Neuronal stem cell (in vitro differentiated cells): ENCODE measurements around the gene KRT73.

Experiments used
- DNase-seq: peaks from one replicate; pipeline ENCODE4 v3.0.0-alpha.2; 2013; ENCODE audit warnings: low spot score
- H2AFZ ChIP-seq: one replicate; pipeline ENCODE4 v1.6.1; 2013; ENCODE audit warnings: mild to moderate bottlenecking, low read length, inconsistent platforms
- H2AK5ac ChIP-seq: 2 replicates; pipeline ENCODE4 v1.6.1; 2013; ENCODE audit warnings: low read depth, mild to moderate bottlenecking, inconsistent platforms, low read length, moderate library complexity, mixed read lengths
- H2BK120ac ChIP-seq: 2 replicates; pipeline ENCODE4 v1.6.1; 2013; ENCODE audit warnings: low read depth, mild to moderate bottlenecking, inconsistent platforms, low read length, moderate library complexity, mixed read lengths
- H2BK12ac ChIP-seq: one replicate; pipeline ENCODE4 v1.6.1; 2013; ENCODE audit warnings: low read length, inconsistent platforms
- H2BK15ac ChIP-seq: 2 replicates; pipeline ENCODE4 v1.6.1; 2013; ENCODE audit warnings: mild to moderate bottlenecking, low read length, inconsistent platforms, mixed read lengths
- H2BK5ac ChIP-seq: one replicate; pipeline ENCODE4 v1.6.1; 2013; ENCODE audit warnings: inconsistent platforms, mild to moderate bottlenecking, low read length, moderate library complexity
- H3K14ac ChIP-seq: one replicate; pipeline ENCODE4 v1.6.1; 2013; ENCODE audit warnings: low read length, inconsistent platforms
- H3K18ac ChIP-seq: 2 replicates; pipeline ENCODE4 v1.6.1; 2013; ENCODE audit warnings: low read length, inconsistent platforms
- H3K23ac ChIP-seq: 2 replicates; pipeline ENCODE4 v1.6.1; 2013; ENCODE audit warnings: low read depth, mild to moderate bottlenecking, mixed read lengths, low read length, inconsistent platforms; ENCODE audit not compliant: poor library complexity
- H3K27ac ChIP-seq: replicated peaks from 3 replicates; pipeline ENCODE4 v1.5.1; 2013; ENCODE audit warnings: low read length, inconsistent platforms
- H3K27me3 ChIP-seq, 3 experiments: 2 replicates each; pipeline ENCODE4 v1.6.1; 2013; ENCODE audit warnings: low read length in 3 of 3, mild to moderate bottlenecking in 2 of 3, inconsistent platforms in 1 of 3, low read depth in 1 of 3, mixed read lengths in 1 of 3, moderate library complexity in 1 of 3; ENCODE audit not compliant: control insufficient read depth in 3 of 3, insufficient read depth in 3 of 3
- H3K36me3 ChIP-seq, 2 donors: replicated peaks in 1 of 2; 2 replicates each; pipeline ENCODE4 v1.6.1; 2013; ENCODE audit warnings: low read length in 2 of 2; ENCODE audit not compliant: control insufficient read depth in 2 of 2, insufficient read depth in 2 of 2
- H3K4ac ChIP-seq: 2 replicates; pipeline ENCODE4 v1.6.1; 2013; ENCODE audit warnings: inconsistent platforms, mild to moderate bottlenecking, low read length, moderate library complexity
- H3K4me1 ChIP-seq, 2 donors: 1 replicate in 1 of 2; 2 replicates in 1 of 2; pipeline ENCODE4 v1.6.1; 2013; ENCODE audit warnings: low read length in 2 of 2, low read depth in 1 of 2; ENCODE audit not compliant: control insufficient read depth in 2 of 2, insufficient read depth in 1 of 2
- H3K4me2 ChIP-seq: one replicate; pipeline ENCODE4 v1.6.1; 2013; ENCODE audit warnings: mild to moderate bottlenecking, low read length, inconsistent platforms; ENCODE audit not compliant: insufficient read depth, poor library complexity, severe bottlenecking
- H3K4me3 ChIP-seq, 2 donors: 2 replicates each; pipeline ENCODE4 v1.5.1; 2013; ENCODE audit warnings: low read length in 2 of 2, mild to moderate bottlenecking in 2 of 2, inconsistent platforms in 1 of 2, moderate library complexity in 1 of 2
- H3K79me1 ChIP-seq: one replicate; pipeline ENCODE4 v1.6.1; 2013; ENCODE audit warnings: low read depth, mild to moderate bottlenecking, inconsistent platforms, low read length, moderate library complexity
- H3K9ac ChIP-seq: one replicate; pipeline ENCODE4 v1.6.1; 2013; ENCODE audit warnings: mild to moderate bottlenecking, low read depth, low read length, inconsistent platforms; ENCODE audit not compliant: poor library complexity
- H3K9me3 ChIP-seq, 2 donors: replicated peaks in 1 of 2; 2 replicates each; pipeline versions ENCODE3 to v1.6.1; 2013; ENCODE audit warnings: low read length in 2 of 2, mild to moderate bottlenecking in 2 of 2, inconsistent platforms in 1 of 2, low read depth in 1 of 2, mixed read lengths in 1 of 2, moderate library complexity in 1 of 2; ENCODE audit not compliant: control insufficient read depth in 2 of 2, insufficient read depth in 1 of 2
- H4K8ac ChIP-seq: one replicate; pipeline ENCODE4 v1.6.1; 2013; ENCODE audit warnings: low read depth, mild to moderate bottlenecking, inconsistent platforms, low read length, moderate library complexity
- H4K91ac ChIP-seq: one replicate; pipeline ENCODE4 v1.6.1; 2013; ENCODE audit warnings: low read length, low read depth, mild to moderate bottlenecking, inconsistent platforms; ENCODE audit not compliant: poor library complexity
- WGBS, 2 donors: extraction: QIAGEN DNeasy Blood & Tissue Kit; methylation state at CpG; one replicate each; pipeline ENCODE4 v1.1.7; 2013; ENCODE audit warnings: missing lambda C conversion rate in 2 of 2, mixed read lengths in 1 of 2; ENCODE audit not compliant: insufficient read length in 2 of 2, insufficient replicate concordance in 1 of 2; ENCODE audit errors: extremely low coverage in 2 of 2; 5-methylcytosine and 5-hydroxymethylcytosine counted together

The KRT73 gene

DNA sequence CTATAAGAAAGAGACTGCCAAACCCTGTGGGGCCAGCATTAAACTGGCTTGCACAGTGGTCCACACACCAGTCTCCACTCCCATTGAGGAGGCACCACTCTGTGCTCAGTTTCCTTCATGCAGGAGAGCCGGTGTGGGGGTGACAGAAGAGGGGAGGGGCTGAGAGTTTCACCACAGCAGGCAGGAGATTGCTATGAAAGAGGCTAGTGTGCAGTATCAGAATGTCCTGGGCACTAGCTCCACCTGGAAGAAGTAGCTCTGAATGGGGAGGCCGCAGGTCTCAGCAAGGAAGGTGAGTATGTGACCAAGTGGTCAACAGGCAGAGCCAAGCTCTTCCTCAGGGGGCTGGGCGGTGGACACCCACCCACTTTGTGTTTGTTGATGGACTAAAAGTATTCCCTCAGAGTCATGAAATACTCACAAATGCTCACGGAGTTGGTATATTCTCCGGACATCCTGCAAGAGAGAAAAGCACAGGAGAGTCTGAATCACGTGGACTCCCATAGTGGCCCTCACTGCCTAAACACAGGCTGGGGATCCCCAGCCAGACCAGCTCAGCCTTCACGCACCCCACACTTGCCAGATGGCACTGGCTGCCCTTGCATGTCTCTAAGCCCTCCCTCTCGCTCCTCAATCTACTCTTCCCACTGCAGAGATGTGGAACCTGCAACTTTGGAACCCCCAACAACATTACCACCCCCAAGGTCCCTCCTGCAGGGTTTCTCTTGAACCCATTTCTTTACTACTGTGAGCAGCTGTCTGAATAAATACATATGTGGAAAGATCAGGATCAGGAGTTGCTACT is 9.3 kb downstream of the KRT73 start:
- Histone ChIP-seq H3K23ac (no peak overlapping the region), H3K9ac (no peak overlapping the region), H3K79me1 (no peaks in the 10 kb centered on the region), H2BK12ac (no peak overlapping the region), H3K9me3 (no peaks in the 10 kb centered on the region), H2BK15ac (no peak overlapping the region), H3K18ac (no peak overlapping the region), H2BK5ac (no peak overlapping the region), H2BK120ac (no peak overlapping the region), H3K4me2 (no peak overlapping the region), H2AFZ (no peak overlapping the region), H3K4me1 (no peaks in the 10 kb centered on the region), H4K91ac (no peak overlapping the region), H4K8ac (no peak overlapping the region), H3K36me3 (no peaks in the 10 kb centered on the region), H3K4me3 (no peak overlapping the region), H3K4ac (no peak overlapping the region), H3K27me3 (peaks cover 0 to 7% (median 0%) of the 10 kb centered on the region in 3 experiments), H2AK5ac (no peak overlapping the region), H3K27ac (no peak overlapping the region), H3K14ac (no peak overlapping the region)
- DNase-seq: no peak
- WGBS, 2 donors: no CpG with 5 or more reads among the region's 8 CpGs

DNA sequence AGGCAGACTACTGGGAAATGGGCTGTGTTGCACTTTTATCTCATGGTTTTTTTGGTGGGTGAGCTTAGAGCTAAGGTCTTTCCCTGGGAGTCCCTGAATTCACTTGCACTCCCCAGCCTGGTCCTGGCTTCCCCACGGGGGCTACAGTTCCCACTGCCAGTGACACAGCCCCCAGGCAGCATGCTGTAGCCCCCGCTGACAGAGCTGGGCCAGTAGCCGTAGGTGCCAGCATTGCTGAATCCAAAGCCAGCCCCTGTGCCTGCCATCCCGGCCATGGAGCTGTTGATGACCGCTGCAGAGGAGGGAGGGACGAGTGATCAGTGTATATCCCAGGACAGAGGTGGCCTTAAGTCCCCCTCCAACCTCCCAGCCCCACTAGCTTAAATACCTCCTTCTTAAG is 10.2 kb downstream of the KRT73 start:
- Histone ChIP-seq H3K9me3 (no peaks in the 10 kb centered on the region), H3K79me1 (no peaks in the 10 kb centered on the region), H4K8ac (no peak overlapping the region), H3K14ac (no peak overlapping the region), H2BK15ac (no peak overlapping the region), H3K27ac (no peak overlapping the region), H2BK12ac (peak overlapping the region; percentile 44), H4K91ac (no peak overlapping the region), H3K9ac (no peak overlapping the region), H2BK120ac (no peak overlapping the region), H3K23ac (no peak overlapping the region), H3K4ac (no peak overlapping the region), H2AK5ac (no peak overlapping the region), H3K18ac (no peak overlapping the region), H3K4me2 (no peak overlapping the region), H3K4me1 (no peaks in the 10 kb centered on the region), H2BK5ac (no peak overlapping the region), H2AFZ (no peak overlapping the region), H3K36me3 (no peaks in the 10 kb centered on the region), H3K27me3 (peaks cover 0 to 5% (median 0%) of the 10 kb centered on the region in 3 experiments), H3K4me3 (no peak overlapping the region)
- WGBS, 2 donors: no CpG with 5 or more reads among the region's 6 CpGs
- no peak for DNase-seq

DNA sequence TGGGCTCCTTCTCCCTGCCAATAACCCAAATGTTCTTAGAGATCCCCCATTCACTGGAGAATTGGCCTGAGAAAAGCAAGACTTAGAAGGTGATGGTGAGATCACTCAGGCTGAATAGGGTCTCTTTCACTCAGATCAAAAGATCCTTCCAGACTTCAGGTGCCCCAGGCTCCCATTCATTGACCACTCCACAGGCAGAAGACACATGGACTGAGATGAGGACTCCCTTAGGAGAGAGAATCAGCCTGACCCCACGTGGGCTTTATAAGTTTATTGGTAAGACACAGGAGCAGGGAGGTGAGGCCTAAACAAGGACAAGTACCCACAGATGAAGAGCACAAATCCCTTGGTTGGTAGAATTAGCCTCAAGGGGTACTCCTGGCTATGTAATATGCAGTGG is 11.0 kb downstream of the KRT73 start:
- H3K79me1 ChIP-seq: no peaks in the 10 kb centered on the region
- H2AK5ac ChIP-seq: no peak overlapping the region
- H3K36me3 ChIP-seq: no peaks in the 10 kb centered on the region
- H3K4me2 ChIP-seq: no peak overlapping the region
- no peak overlapping the region for H3K27ac ChIP-seq
- H3K18ac ChIP-seq: no peak overlapping the region
- no peak overlapping the region for H3K14ac ChIP-seq
- H3K9me3 ChIP-seq: no peaks in the 10 kb centered on the region
- no peak overlapping the region for H4K8ac ChIP-seq
- H3K27me3 ChIP-seq: peaks cover 0 to 5% (median 0%) of the 10 kb centered on the region in 3 experiments
- no peak overlapping the region for H4K91ac ChIP-seq
- H3K23ac ChIP-seq: no peak overlapping the region
- no peak overlapping the region for H3K4ac ChIP-seq
- H2BK120ac ChIP-seq: no peak overlapping the region
- H2BK5ac ChIP-seq: no peak overlapping the region
- H3K4me1 ChIP-seq: no peaks in the 10 kb centered on the region
- no peak overlapping the region for H2BK15ac ChIP-seq
- no peak for DNase-seq
- WGBS, 2 donors: no CpG with 5 or more reads among the region's 1 CpG
- H2AFZ ChIP-seq: no peak overlapping the region
- no peak overlapping the region for H3K9ac ChIP-seq
- H3K4me3 ChIP-seq: no peak overlapping the region
- H2BK12ac ChIP-seq: no peak overlapping the region

DNA sequence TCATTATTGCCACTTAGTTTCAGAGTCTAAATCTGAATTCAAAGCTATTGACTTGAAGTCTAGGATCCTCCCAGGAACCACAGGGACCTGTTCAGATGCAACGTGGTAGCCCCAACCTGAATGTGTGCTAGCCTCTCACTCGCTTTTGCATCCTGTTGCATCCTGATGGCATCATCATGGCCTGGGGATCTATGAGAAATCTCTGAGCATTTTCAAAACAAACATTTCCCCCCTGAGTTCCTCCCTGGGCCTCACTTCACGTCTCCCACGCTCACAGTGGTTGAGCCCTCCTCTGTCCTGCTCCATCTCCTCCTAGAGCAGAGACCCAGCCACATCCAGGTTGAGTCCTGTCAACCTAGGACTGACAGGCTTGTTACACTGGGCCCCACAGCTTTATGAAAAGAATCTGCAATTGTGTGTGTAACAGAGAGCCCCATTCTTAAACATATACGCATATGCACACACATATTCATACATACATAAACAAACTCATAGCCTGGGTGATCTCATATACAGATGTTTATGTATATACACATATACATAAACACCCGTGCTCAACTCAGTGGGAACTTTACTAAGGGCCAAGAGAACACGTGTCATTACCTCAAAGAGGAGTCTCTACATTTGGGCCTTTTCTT is 11.7 kb downstream of the KRT73 start:
- Histone ChIP-seq H3K4ac (no peak overlapping the region), H3K18ac (no peak overlapping the region), H2BK120ac (no peak overlapping the region), H3K14ac (no peak overlapping the region), H3K79me1 (no peaks in the 10 kb centered on the region), H3K9ac (peak overlapping the region; percentile 24), H3K4me1 (no peaks in the 10 kb centered on the region), H3K36me3 (no peaks in the 10 kb centered on the region), H2BK15ac (no peak overlapping the region), H3K27ac (no peak overlapping the region), H2BK12ac (no peak overlapping the region), H3K9me3 (no peaks in the 10 kb centered on the region), H4K8ac (no peak overlapping the region), H2BK5ac (no peak overlapping the region), H3K23ac (no peak overlapping the region), H2AK5ac (no peak overlapping the region), H3K4me3 (no peak overlapping the region), H3K27me3 (peaks cover 0 to 5% (median 0%) of the 10 kb centered on the region in 3 experiments), H4K91ac (no peak overlapping the region), H2AFZ (no peak overlapping the region), H3K4me2 (no peak overlapping the region)
- no CpG with 5 or more reads among the region's 7 CpGs for WGBS, 2 donors
- DNase-seq: no peak
